CD14-positive monocyte (primary cell): ENCODE results near the gene HDAC4. TPM values are rescaled to one million over a fixed set of nuclear protein-coding genes. Genes with fewer than 3 reads are reported as not detected.

Source experiments
- DNase-seq, 3 donors: peaks; one replicate each; pipeline ENCODE4 v3.0.0-alpha.2; 2011 to 2022
- H2AFZ ChIP-seq: 2 replicates; pipeline ENCODE4 v1.6.0; 2012; ENCODE audit warnings: mild to moderate bottlenecking, low read depth, low read length, inconsistent platforms; ENCODE audit not compliant: insufficient read depth, poor library complexity, severe bottlenecking
- H3K27ac ChIP-seq, 2 donors: 1 replicate in 1 of 2; 2 replicates in 1 of 2; pipeline ENCODE4 v1.5.1; 2012 to 2013; ENCODE audit warnings: low read length in 2 of 2, control low read depth in 1 of 2, inconsistent platforms in 1 of 2, low read depth in 1 of 2, mild to moderate bottlenecking in 1 of 2
- H3K27me3 ChIP-seq, 2 donors: one replicate each; pipeline versions ENCODE4 v1.6.0 to v1.6.1; 2011 to 2013; ENCODE audit warnings: low read length in 2 of 2; ENCODE audit not compliant: control insufficient read depth in 2 of 2, insufficient read depth in 2 of 2
- H3K36me3 ChIP-seq, 2 donors: replicated peaks in 1 of 2; 1 replicate in 1 of 2; 2 replicates in 1 of 2; pipeline versions ENCODE4 v1.5.1 to v1.6.1; 2012 to 2013; ENCODE audit warnings: low read length in 2 of 2, control low read depth in 1 of 2, inconsistent platforms in 1 of 2, mild to moderate bottlenecking in 1 of 2; ENCODE audit not compliant: insufficient read depth in 2 of 2, control insufficient read depth in 1 of 2
- H3K4me1 ChIP-seq, 2 donors: 1 replicate in 1 of 2; 2 replicates in 1 of 2; pipeline versions ENCODE4 v1.5.1 to v1.6.1; 2012 to 2013; ENCODE audit warnings: low read length in 2 of 2, control low read depth in 1 of 2, inconsistent platforms in 1 of 2, mild to moderate bottlenecking in 1 of 2, moderate library complexity in 1 of 2; ENCODE audit not compliant: insufficient read depth in 2 of 2, control insufficient read depth in 1 of 2
- H3K4me2 ChIP-seq: replicated peaks from 2 replicates; pipeline ENCODE3; 2012; ENCODE audit warnings: low read length, moderate library complexity, mild to moderate bottlenecking; ENCODE audit not compliant: poor library complexity, severe bottlenecking; ENCODE audit errors: extremely low read depth
- H3K4me3 ChIP-seq, 3 experiments: fragments of 200-600 bp in 1 of 3; sonication (generic) in 1 of 3; replicated peaks in 1 of 3; 1 replicate in 2 of 3; 2 replicates in 1 of 3; pipeline ENCODE4 v1.5.1; 2011 to 2013; ENCODE audit warnings: low read length in 3 of 3, mild to moderate bottlenecking in 3 of 3, control low read depth in 2 of 3, low read depth in 2 of 3, inconsistent platforms in 1 of 3, moderate library complexity in 1 of 3
- H3K79me2 ChIP-seq: 2 replicates; pipeline ENCODE4 v1.6.0; 2012; ENCODE audit warnings: mild to moderate bottlenecking, control low read depth, inconsistent platforms, low read length, moderate library complexity; ENCODE audit not compliant: insufficient read depth
- H3K9ac ChIP-seq: 2 replicates; pipeline ENCODE4 v1.6.0; 2017; ENCODE audit warnings: low read length, mild to moderate bottlenecking; ENCODE audit not compliant: insufficient read depth, poor library complexity, severe bottlenecking
- H3K9me3 ChIP-seq, 2 donors: replicated peaks in 1 of 2; 1 replicate in 1 of 2; 2 replicates in 1 of 2; pipeline versions ENCODE4 v1.5.1 to v1.6.1; 2012 to 2013; ENCODE audit warnings: low read length in 2 of 2, control low read depth in 1 of 2; ENCODE audit not compliant: control insufficient read depth in 1 of 2, insufficient read depth in 1 of 2
- H4K20me1 ChIP-seq: 2 replicates; pipeline ENCODE4 v1.6.0; 2012; ENCODE audit warnings: mild to moderate bottlenecking, low read length, control low read depth, moderate library complexity; ENCODE audit not compliant: insufficient read depth
- H3K27ac Mint-ChIP-seq, 7 donors: one replicate each; pipeline ENCODE4 v1.8.0; 2020; ENCODE audit warnings: mild to moderate bottlenecking in 7 of 7, mixed read lengths in 7 of 7, moderate library complexity in 6 of 7, inconsistent platforms in 2 of 7
- H3K27me3 Mint-ChIP-seq, 3 donors: one replicate each; pipeline ENCODE4 v1.8.0; 2021 to 2022; ENCODE audit warnings: low read depth in 3 of 3, mild to moderate bottlenecking in 3 of 3, mixed read lengths in 3 of 3, moderate library complexity in 3 of 3, inconsistent platforms in 1 of 3
- H3K36me3 Mint-ChIP-seq, 2 donors: one replicate each; pipeline ENCODE4 v1.8.0; 2020; ENCODE audit warnings: mixed read lengths in 2 of 2, inconsistent platforms in 1 of 2, mild to moderate bottlenecking in 1 of 2
- H3K4me1 Mint-ChIP-seq: one replicate; pipeline ENCODE4 v1.8.0; 2020; ENCODE audit warnings: mild to moderate bottlenecking, mixed read lengths
- H3K4me3 Mint-ChIP-seq, 2 donors: one replicate each; pipeline ENCODE4 v1.8.0; 2020; ENCODE audit warnings: mild to moderate bottlenecking in 2 of 2, mixed read lengths in 2 of 2, moderate library complexity in 1 of 2
- H3K9me3 Mint-ChIP-seq, 7 donors: one replicate each; pipeline ENCODE4 v1.8.0; 2020 to 2022; ENCODE audit warnings: mixed read lengths in 7 of 7, mild to moderate bottlenecking in 6 of 7, moderate library complexity in 6 of 7, inconsistent platforms in 2 of 7
- WGBS: methylation state at CpG from one replicate; pipeline ENCODE4 v1.1.5; 2013; ENCODE audit warnings: missing lambda C conversion rate; ENCODE audit not compliant: insufficient coverage; 5-methylcytosine and 5-hydroxymethylcytosine counted together
- intact Hi-C, 2 donors: fragments of 100-400 bp; cut with micrococcal nuclease; formaldehyde crosslinking; loops; one replicate each; pipeline versions ENCODE4 v1.15.0 to v1.15.1; 2023
- polyA plus RNA-seq, 3 donors: library from polyadenylated mRNA; depleted of rRNA in 1 of 3; unstranded in 2 of 3; stranded (reverse) in 1 of 3; fragments of 300-500 nt in 2 of 3; fragments of >200 nt in 1 of 3; fragmentation: Illumina TruSeq in 2 of 3; gene quantifications; 1 replicate in 2 of 3; 2 replicates in 1 of 3; pipeline ENCODE4 v1.2.3, GENCODE V29; 2012 to 2021
- TF ChIP-seq, protein P1 (sequence below): fragments of 200-600 bp; IDR thresholded peaks from one replicate; pipeline ENCODE4 v1.8.0; 2022; ENCODE audit warnings: antibody characterized with exemption, mild to moderate bottlenecking

The HDAC4 gene
- polyA plus RNA-seq, 3 donors: 3.3 to 23.0 (median 4.5) TPM

DNA sequence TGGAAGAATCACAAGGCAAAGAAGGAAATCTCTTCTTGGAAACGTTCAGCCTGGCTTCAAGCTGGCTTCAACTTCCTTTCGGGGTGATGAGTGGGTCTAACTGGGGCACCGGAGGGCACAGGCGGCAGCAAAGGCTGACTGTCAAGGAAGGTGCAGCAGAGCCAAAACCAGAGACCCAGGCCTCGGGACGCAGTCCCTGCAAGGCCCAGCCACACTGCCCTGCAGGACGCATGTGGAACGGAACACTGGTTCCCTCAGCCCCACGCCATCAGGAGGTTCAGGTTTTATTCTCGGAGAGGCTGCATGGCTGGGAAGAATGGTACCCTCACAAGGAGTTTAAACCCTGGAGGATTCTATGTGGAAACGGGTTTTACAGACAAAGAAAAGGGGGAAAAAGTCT lies 165.5 kb downstream of the HDAC4 start:
- intact Hi-C loops: no loop called here
- H3K9me3 ChIP-seq: no peaks in the 10 kb centered on the region
- Mint-ChIP-seq H3K27me3 (peaks cover 0 to 3% (median 2%) of the 10 kb centered on the region in 3 donors), H3K4me3 (no peak overlapping the region), H3K36me3 (peaks cover 25 to 38% of the 10 kb centered on the region in 2 donors), H3K27ac (peak overlapping the region in 6 of 7 donors; percentile 32 to 95 (median 88)), H3K9me3 (no peaks in the 10 kb centered on the region), H3K4me1 (peaks cover 89% of the 10 kb centered on the region)
- peaks cover 0 to 15% of the 10 kb centered on the region in 2 donors for H3K36me3 ChIP-seq
- TF ChIP-seq, protein P1, sequence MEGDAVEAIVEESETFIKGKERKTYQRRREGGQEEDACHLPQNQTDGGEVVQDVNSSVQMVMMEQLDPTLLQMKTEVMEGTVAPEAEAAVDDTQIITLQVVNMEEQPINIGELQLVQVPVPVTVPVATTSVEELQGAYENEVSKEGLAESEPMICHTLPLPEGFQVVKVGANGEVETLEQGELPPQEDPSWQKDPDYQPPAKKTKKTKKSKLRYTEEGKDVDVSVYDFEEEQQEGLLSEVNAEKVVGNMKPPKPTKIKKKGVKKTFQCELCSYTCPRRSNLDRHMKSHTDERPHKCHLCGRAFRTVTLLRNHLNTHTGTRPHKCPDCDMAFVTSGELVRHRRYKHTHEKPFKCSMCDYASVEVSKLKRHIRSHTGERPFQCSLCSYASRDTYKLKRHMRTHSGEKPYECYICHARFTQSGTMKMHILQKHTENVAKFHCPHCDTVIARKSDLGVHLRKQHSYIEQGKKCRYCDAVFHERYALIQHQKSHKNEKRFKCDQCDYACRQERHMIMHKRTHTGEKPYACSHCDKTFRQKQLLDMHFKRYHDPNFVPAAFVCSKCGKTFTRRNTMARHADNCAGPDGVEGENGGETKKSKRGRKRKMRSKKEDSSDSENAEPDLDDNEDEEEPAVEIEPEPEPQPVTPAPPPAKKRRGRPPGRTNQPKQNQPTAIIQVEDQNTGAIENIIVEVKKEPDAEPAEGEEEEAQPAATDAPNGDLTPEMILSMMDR: no peak
- H2AFZ ChIP-seq: no peak overlapping the region
- H3K4me2 ChIP-seq: no peak overlapping the region
- H4K20me1 ChIP-seq: no peaks in the 10 kb centered on the region
- WGBS: 77% methylated on average over 10 of the region's 11 CpGs
- peak overlapping the region; percentile 74 to 79 for H3K27ac ChIP-seq
- H3K9ac ChIP-seq: no peak overlapping the region
- peaks cover 96 to 100% of the 10 kb centered on the region in 2 donors for H3K4me1 ChIP-seq
- DNase-seq: no peak
- H3K4me3 ChIP-seq: peak overlapping the region in 1 of 3 experiments; percentile 22
- peaks cover 100% of the 10 kb centered on the region for H3K79me2 ChIP-seq
- no peaks in the 10 kb centered on the region for H3K27me3 ChIP-seq

GRCh38 chr2:239234191-239235175 lies 166.3 kb downstream of the HDAC4 start:
- WGBS: 60% methylated on average over 12 of the region's 22 CpGs
- Histone ChIP-seq H3K27ac (peak overlapping the region; percentile 74 to 79), H2AFZ (no peak overlapping the region), H3K27me3 (no peaks in the 10 kb centered on the region), H3K79me2 (peaks cover 100% of the 10 kb centered on the region), H3K4me3 (peak overlapping the region in 1 of 3 experiments; percentile 22), H3K9me3 (no peaks in the 10 kb centered on the region), H3K4me2 (peak overlapping the region; percentile 26), H4K20me1 (no peaks in the 10 kb centered on the region), H3K9ac (no peak overlapping the region), H3K36me3 (peaks cover 0 to 15% of the 10 kb centered on the region in 2 donors), H3K4me1 (peaks cover 96 to 100% of the 10 kb centered on the region in 2 donors)
- H3K9me3 Mint-ChIP-seq: no peaks in the 10 kb centered on the region
- H3K4me1 Mint-ChIP-seq: peaks cover 89% of the 10 kb centered on the region
- peaks cover 0 to 2% (median 2%) of the 10 kb centered on the region in 3 donors for H3K27me3 Mint-ChIP-seq
- TF ChIP-seq, protein P1: no peak
- H3K27ac Mint-ChIP-seq: peak overlapping the region; percentile 81 to 95 (median 91)
- peak in 2 of 3 donors; percentile 38 to 40 for DNase-seq
- peaks cover 25 to 39% of the 10 kb centered on the region in 2 donors for H3K36me3 Mint-ChIP-seq
- peak overlapping the region in 1 of 2 donors; percentile 18 for H3K4me3 Mint-ChIP-seq
- intact Hi-C loops: no loop called here
